GM12801 (cell line): Measurements from ENCODE around the gene CYFIP2.

Source experiments
- TF ChIP-seq, protein P1 (sequence below): IDR thresholded peaks from one replicate; pipeline ENCODE4 v1.5.1; 2011; ENCODE audit warnings: control low read depth; ENCODE audit not compliant: insufficient read length; ENCODE audit errors: extremely low read depth

CYFIP2 gene

DNA sequence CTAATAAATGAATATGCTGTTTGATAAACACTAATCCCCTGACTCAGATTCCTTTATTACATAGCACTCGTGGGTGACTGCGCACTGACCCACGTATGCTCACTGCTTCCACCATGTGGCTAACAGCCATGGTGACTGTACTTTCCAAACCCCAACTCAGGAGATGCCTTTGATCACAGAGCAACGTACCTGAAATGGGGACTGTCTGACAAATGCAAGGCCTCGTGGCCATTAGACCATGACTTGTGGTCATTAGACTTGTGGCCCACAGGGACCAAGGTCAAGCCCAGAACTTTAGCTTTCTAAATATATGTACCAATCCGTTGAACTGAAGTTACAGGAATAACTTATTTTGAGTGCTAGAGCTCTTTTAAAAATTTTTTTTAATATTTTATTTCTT is 46.6 kb downstream of the CYFIP2 start:
- TF ChIP-seq, protein P1, sequence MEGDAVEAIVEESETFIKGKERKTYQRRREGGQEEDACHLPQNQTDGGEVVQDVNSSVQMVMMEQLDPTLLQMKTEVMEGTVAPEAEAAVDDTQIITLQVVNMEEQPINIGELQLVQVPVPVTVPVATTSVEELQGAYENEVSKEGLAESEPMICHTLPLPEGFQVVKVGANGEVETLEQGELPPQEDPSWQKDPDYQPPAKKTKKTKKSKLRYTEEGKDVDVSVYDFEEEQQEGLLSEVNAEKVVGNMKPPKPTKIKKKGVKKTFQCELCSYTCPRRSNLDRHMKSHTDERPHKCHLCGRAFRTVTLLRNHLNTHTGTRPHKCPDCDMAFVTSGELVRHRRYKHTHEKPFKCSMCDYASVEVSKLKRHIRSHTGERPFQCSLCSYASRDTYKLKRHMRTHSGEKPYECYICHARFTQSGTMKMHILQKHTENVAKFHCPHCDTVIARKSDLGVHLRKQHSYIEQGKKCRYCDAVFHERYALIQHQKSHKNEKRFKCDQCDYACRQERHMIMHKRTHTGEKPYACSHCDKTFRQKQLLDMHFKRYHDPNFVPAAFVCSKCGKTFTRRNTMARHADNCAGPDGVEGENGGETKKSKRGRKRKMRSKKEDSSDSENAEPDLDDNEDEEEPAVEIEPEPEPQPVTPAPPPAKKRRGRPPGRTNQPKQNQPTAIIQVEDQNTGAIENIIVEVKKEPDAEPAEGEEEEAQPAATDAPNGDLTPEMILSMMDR = no peak

DNA sequence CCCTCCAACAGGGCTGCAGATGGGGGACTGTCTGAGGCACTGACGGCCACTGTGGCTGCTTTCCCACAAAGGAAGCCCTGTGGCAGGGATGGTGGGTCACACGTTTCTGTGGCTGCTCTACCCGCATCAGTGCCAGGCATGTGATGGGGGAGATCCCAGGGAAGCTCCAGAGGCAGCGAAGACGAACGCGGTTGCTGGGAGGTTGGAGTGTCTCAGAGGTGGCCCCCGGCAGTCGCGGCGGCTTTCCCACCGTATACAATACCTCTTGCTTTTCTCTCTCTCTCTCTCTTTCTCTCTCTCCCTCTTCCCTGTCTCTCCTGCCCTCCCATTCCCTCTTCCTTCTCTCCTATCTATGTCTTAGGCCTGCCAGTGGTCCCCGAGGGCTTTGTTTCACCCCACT is 56.7 kb downstream of the CYFIP2 start:
- TF ChIP-seq, protein P1 = no peak

DNA sequence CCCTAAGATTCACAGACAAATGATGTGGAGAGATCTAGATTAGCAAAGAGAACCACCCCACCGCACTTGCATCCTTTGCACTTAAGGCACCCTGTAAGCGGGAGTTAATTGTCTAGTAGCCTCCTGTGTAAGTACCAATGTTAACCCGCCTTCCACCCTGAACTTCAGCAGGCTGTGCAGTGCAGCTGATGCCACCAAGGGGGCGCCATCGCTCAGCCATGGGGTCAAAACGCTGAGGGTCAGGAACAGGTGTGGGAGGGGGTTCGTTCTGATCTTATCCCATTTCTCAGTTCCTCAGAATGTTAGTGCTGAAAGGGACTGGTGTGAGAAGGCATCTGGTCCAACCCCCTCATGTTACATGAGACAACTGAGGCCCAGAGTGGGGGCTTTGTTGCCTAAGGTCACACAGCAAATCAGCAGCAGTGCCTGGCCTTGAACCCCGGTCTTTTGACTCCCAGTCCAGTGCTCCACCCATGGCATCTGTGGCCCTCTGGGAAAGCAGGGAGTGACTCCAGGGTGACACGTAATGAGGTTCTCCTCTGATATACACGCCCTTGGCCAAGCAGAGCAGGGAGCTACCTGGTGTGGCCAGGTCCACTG is 57.3 kb downstream of the CYFIP2 start:
- TF ChIP-seq, protein P1 = no peak

DNA sequence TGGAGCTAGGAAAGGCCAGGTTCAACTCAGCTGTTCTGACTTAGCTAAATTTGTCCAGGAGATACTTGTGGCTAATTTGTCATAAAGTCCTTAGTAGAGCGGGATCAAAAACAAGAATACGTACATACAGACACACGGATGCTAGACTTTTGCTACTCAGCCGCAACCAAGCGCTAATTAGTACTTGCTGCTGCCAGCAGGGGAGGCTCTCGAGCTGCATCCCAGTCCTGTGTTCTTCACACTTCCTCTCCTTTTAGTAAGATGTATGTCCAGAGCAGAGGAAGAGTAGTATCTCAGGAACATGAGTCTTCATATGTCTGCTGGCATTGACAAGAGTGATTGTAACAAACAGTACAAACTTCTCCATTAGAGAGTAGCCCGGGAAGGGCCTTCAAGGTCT is 58.3 kb downstream of the CYFIP2 start:
- TF ChIP-seq, protein P1 = no peak

DNA sequence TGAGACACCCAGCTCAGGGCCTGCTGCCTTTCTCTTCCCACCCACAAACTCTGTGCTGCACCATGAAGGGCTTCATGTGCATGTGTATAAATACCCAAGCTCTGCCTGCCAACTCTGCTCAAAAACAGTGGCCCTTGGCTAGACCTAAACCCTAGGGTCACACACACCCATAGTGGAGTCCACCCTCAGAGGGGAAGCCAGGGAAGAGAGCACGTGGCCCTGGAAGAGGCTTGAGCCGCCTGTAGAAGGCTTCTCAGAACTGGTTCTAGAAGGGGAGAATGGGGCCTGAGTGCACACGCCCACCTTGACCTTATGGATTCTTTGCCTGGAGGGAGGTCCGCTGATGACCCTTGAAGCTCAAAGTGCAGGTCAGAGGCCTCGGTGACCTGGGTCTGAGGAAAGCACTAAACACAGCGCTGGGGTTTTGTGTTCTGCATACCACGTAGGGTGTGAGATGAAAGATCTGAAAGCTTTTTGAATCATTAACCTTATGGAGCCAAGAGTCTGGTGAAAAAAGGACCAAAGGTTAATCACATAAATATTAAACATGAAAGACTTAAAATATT is 60.6 kb downstream of the CYFIP2 start:
- TF ChIP-seq, protein P1 = no peak

DNA sequence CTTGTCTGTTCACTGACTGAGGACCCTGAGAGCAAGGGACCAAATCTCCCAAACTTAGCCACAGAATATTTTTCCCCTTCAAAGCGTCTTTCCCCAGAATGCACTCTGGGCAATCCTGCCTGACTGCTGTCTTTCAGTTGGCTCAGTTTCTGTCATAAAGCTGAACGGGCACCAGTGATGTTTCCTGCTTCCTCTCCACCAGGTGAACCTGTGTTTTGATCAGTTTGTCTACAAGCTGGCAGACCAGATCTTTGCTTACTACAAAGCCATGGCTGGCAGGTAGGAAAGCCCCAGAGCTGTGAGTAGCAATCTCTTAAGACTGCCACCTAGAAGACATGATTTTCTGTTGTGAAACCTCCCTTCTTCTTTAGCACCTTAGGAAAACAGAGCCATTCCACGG is 61.8 kb downstream of the CYFIP2 start:
- TF ChIP-seq, protein P1 = no peak

DNA sequence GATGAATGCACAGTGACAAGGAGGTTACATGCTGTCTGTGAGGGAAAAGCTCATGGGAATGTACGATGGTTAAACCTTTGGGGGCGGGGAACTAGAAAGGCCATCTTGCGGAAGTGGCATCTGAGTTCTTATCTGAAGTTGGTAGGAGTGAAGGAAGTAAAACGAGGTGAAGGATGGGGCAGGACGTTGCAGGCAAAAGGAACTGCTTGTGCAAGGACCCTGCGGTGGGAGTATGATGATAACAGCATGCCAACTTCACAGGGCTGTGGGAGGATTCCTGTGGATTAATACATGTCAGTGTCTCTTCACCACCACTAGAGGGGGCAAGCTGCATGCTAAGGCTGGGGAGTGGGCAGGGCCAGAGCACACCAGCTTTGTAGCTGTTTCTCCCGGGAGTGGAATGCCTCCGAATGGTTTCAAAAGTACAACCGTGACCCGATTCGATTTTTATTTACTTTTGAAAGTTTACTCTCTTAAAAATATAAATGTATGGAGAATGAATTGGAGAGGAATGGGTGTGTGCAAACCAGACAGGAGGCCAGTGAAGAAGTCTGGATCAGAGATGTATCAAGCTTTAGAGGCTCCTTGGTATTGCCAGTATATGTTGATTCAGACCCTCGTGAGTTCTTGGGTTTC is 62.5 kb downstream of the CYFIP2 start:
- TF ChIP-seq, protein P1 = peak; percentile 35
